Measurements from ENCODE around the gene DES. TPM values are rescaled to one million over a fixed set of nuclear protein-coding genes. Genes with fewer than 3 reads are reported as not detected.

The DES gene
- total RNA-seq (2014; rRNA removed) (not detected in 2 replicates), Bru-seq, nascent RNA (percentile 5 among the genes with signal in this experiment), BruChase-seq, experiment 1, labeled RNA remaining after a 6-hour chase (not detected), BruChase-seq, experiment 2, labeled RNA remaining after a 2-hour chase (percentile 11 among the genes with signal in this experiment)
- long read RNA-seq = 0 reads

GRCh38 chr2:219418155-219419011 is at the start of gene DES:
Gene DES (plus strand): TSS chr2:219418377. CDS start chr2:219418463, 86 bp downstream.
- intact Hi-C loops (cut with micrococcal nuclease) = no loop called here

GRCh38 chr2:219368690-219369191 is 49.4 kb upstream of the DES start:
- ChIA-PET POLR2A (ENCODE audit: unreplicated experiment) (no interaction called here), CTCF (no interaction called here)
- no TSS peak for BruUV-seq (replicated peaks)
- H3K4me2 ChIP-seq (ENCODE audit: low read length) = no peak overlapping the region
- no peaks in the 10 kb centered on the region for H3K9me2 ChIP-seq (replicated peaks; ENCODE audit: low read length)
- no peak overlapping the region for H3K27ac ChIP-seq (ENCODE audit: low read length)
- no peaks in the 10 kb centered on the region for H3K9me3 ChIP-seq (ENCODE audit: low read length)
- peak; percentile 23 for DNase-seq
- H3K79me2 ChIP-seq (ENCODE audit: low read length) = no peaks in the 10 kb centered on the region
- H3K4me3 ChIP-seq (ENCODE audit: low read length) = no peak overlapping the region
- H3K36me3 ChIP-seq (ENCODE audit: low read depth, low read length) = no peaks in the 10 kb centered on the region; the same call in 1 of the 2 replicates
- no peaks in the 10 kb centered on the region for H3K27me3 ChIP-seq (ENCODE audit: low read length)
- no peak overlapping the region for H2AFZ ChIP-seq (ENCODE audit: low read length)
- TF ChIP-seq EZH2 (IDR thresholded peaks at IDR 0.05; ENCODE audit: low read length, unreplicated experiment) = no peak
- TF ChIP-seq CTCF (conservative IDR thresholded peaks at IDR 0.05; ENCODE audit: low read depth, low read length) = no peak
- no peak for TF ChIP-seq EZH2phosphoT487 (IDR thresholded peaks at IDR 0.05; ENCODE audit: borderline replicate concordance, low read length)
- peak; percentile 57 for ATAC-seq
- no peak overlapping the region for H3K9ac ChIP-seq (ENCODE audit: low read length)
- intact Hi-C loops (cut with micrococcal nuclease) = no loop called here
- no peaks in the 10 kb centered on the region for H4K20me1 ChIP-seq (ENCODE audit: low read length)
- H3F3A ChIP-seq (ENCODE audit: low read length, unreplicated experiment) = no peaks in the 10 kb centered on the region
- no peaks in the 10 kb centered on the region for H3K4me1 ChIP-seq (ENCODE audit: insufficient read depth, low read length)

More at GRCh38 chr2:219418155-219419011, at the start of gene DES:
- H4K20me1 ChIP-seq (ENCODE audit: low read length) = no peaks in the 10 kb centered on the region
- H3F3A ChIP-seq (ENCODE audit: low read length, unreplicated experiment) = no peaks in the 10 kb centered on the region
- no peaks in the 10 kb centered on the region for H3K36me3 ChIP-seq (ENCODE audit: low read depth, low read length)
- no peak for TF ChIP-seq EZH2phosphoT487 (IDR thresholded peaks at IDR 0.05; ENCODE audit: borderline replicate concordance, low read length)
- no peak for TF ChIP-seq CTCF (conservative IDR thresholded peaks at IDR 0.05; ENCODE audit: low read depth, low read length)
- TF ChIP-seq EZH2 (IDR thresholded peaks at IDR 0.05; ENCODE audit: low read length, unreplicated experiment) = no peak
- H3K4me2 ChIP-seq (ENCODE audit: low read length) = no peak within 1 kb of the TSS
- no peak within 1 kb of the TSS for H3K27ac ChIP-seq (ENCODE audit: low read length)
- POLR2A ChIA-PET (ENCODE audit: unreplicated experiment) = no interaction called here
- no peaks in the 10 kb centered on the region for H3K79me2 ChIP-seq (ENCODE audit: low read length)
- no peak within 1 kb of the TSS for H3K9ac ChIP-seq (ENCODE audit: low read length)
- H3K9me3 ChIP-seq (ENCODE audit: low read length) = no peaks in the 10 kb centered on the region
- H3K27me3 ChIP-seq (ENCODE audit: low read length) = no peaks in the 10 kb centered on the region
- no TSS peak for BruUV-seq (replicated peaks)
- no peaks in the 10 kb centered on the region for H3K4me1 ChIP-seq (ENCODE audit: insufficient read depth, low read length)
- CTCF ChIA-PET = no interaction called here
- DNase-seq = no peak
- no peak within 1 kb of the TSS for H2AFZ ChIP-seq (ENCODE audit: low read length)
- H3K4me3 ChIP-seq (ENCODE audit: low read length) = no peak within 1 kb of the TSS
- ATAC-seq = no peak
- H3K9me2 ChIP-seq (replicated peaks; ENCODE audit: low read length) = no peaks in the 10 kb centered on the region
